OCI-LY3 (cell line): ENCODE measurements around the gene OR2W1.
A peak's percentile ranks its signal among the peaks of the same experiment; 100 is the strongest.

Experiments used
- H2AFZ ChIP-seq: fragments of 200-600, 300-600 bp; shearing (Covaris generic); 2 replicates; pipeline ENCODE4 v1.6.0; 2014; ENCODE audit warnings: antibody characterized with exemption, low read depth, low read length
- H3K27ac ChIP-seq: fragments of 200-600, 300-600 bp; sonication (generic); 2 replicates; pipeline ENCODE4 v1.5.1; 2014; ENCODE audit warnings: mild to moderate bottlenecking, low read length, moderate library complexity, mixed read lengths
- H3K27me3 ChIP-seq: fragments of 200-600, 300-600 bp; sonication (generic); 2 replicates; pipeline ENCODE4 v1.6.1; 2014; ENCODE audit warnings: low read depth, low read length, mixed read lengths
- H3K36me3 ChIP-seq: fragments of 200-600, 300-600 bp; sonication (generic); replicated peaks from 2 replicates; pipeline ENCODE3; 2014; ENCODE audit warnings: low read depth, low read length, mixed read lengths
- H3K4me1 ChIP-seq: fragments of 300-600, 200-600 bp; sonication (generic); 2 replicates; pipeline ENCODE4 v1.6.1; 2014; ENCODE audit warnings: low read length, mixed read lengths
- H3K4me2 ChIP-seq: fragments of 200-600, 300-600 bp; sonication (generic); 2 replicates; pipeline ENCODE4 v1.6.1; 2014; ENCODE audit warnings: low read length, mixed read lengths
- H3K4me3 ChIP-seq: fragments of 300-600, 200-600 bp; sonication (generic); 2 replicates; pipeline ENCODE4 v1.5.1; 2014; ENCODE audit warnings: antibody characterized with exemption, mild to moderate bottlenecking, low read length, moderate library complexity
- H3K79me2 ChIP-seq: fragments of 300-600, 200-600 bp; shearing (Covaris generic); 2 replicates; pipeline ENCODE4 v1.6.1; 2014; ENCODE audit warnings: mild to moderate bottlenecking, low read length, mixed read lengths
- H3K9ac ChIP-seq: fragments of 300-600, 200-600 bp; shearing (Covaris generic); 2 replicates; pipeline ENCODE4 v1.6.0; 2014; ENCODE audit warnings: mild to moderate bottlenecking, low read length, moderate library complexity
- H3K9me3 ChIP-seq: fragments of 200-600, 300-600 bp; shearing (Covaris generic); 2 replicates; pipeline ENCODE4 v1.6.1; 2014; ENCODE audit warnings: low read length, mixed read lengths; ENCODE audit not compliant: insufficient read depth
- H4K20me1 ChIP-seq: fragments of 200-600, 300-600 bp; sonication (generic); 2 replicates; pipeline ENCODE4 v1.6.1; 2016; ENCODE audit warnings: low read length, mixed read lengths; ENCODE audit not compliant: insufficient read depth
- EZH2phosphoT487 ChIP-seq: fragments of 200-600 bp; shearing (Covaris generic); IDR thresholded peaks from 2 replicates; pipeline ENCODE4 v1.6.1; 2018; ENCODE audit warnings: antibody characterized with exemption, mixed run types, low read depth
- TF ChIP-seq, protein P1 (sequence below): fragments of 200-600, 300-600 bp; sonication (generic); IDR thresholded peaks from 2 replicates; pipeline ENCODE4 v1.5.1; 2014; ENCODE audit warnings: antibody characterized with exemption, low read length, low read depth

Gene OR2W1

DNA sequence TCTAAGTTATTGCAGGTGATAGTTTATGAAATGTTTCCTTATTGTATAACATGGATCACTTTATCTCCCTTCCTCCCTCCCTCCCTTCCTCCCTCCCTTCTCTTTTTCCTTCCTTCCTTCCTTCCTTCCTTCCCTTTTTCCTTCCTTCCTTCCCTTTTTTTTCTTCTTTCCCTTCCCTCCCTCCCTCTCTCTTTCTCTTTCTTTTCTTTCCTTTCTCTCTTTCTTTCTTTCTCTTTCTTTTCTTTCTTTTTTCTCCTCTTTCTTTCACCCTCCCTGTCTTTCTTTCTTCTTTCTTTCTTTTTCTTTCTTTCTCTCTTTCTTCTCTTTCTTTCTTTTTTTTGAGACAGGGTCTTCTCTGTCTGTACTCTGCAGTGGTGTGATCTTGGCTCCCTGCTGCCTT, 36.3 kb upstream of the OR2W1 start:
- Histone ChIP-seq H3K36me3 (no peaks in the 10 kb centered on the region), H3K9me3 (no peaks in the 10 kb centered on the region), H3K27me3 (no peaks in the 10 kb centered on the region), H3K4me1 (no peaks in the 10 kb centered on the region), H2AFZ (no peak overlapping the region), H4K20me1 (no peaks in the 10 kb centered on the region), H3K4me3 (no peak overlapping the region), H3K27ac (no peak overlapping the region), H3K4me2 (no peak overlapping the region), H3K9ac (no peak overlapping the region), H3K79me2 (no peaks in the 10 kb centered on the region)
- TF ChIP-seq, protein P1, sequence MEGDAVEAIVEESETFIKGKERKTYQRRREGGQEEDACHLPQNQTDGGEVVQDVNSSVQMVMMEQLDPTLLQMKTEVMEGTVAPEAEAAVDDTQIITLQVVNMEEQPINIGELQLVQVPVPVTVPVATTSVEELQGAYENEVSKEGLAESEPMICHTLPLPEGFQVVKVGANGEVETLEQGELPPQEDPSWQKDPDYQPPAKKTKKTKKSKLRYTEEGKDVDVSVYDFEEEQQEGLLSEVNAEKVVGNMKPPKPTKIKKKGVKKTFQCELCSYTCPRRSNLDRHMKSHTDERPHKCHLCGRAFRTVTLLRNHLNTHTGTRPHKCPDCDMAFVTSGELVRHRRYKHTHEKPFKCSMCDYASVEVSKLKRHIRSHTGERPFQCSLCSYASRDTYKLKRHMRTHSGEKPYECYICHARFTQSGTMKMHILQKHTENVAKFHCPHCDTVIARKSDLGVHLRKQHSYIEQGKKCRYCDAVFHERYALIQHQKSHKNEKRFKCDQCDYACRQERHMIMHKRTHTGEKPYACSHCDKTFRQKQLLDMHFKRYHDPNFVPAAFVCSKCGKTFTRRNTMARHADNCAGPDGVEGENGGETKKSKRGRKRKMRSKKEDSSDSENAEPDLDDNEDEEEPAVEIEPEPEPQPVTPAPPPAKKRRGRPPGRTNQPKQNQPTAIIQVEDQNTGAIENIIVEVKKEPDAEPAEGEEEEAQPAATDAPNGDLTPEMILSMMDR = no peak
- TF ChIP-seq EZH2phosphoT487 = no peak

DNA sequence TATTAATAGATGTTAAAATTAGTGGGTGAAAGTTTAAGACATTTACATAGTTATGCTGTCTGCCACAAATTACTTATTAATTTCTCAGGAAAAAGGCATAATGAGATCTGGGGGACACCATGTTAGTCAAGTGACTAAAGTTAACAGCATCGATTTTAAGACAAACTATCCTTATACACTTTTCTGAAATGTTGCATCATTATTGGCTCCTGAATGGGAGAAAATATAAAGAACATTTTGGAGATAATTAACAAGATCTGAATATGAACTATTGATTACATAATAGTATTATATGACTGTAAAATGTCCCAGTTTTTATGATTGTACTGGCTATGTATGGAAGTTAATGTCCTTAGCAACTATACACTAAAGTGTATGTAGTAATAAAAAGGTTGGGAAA, 34.2 kb upstream of the OR2W1 start:
- H3K4me2 ChIP-seq = no peak overlapping the region
- no peak overlapping the region for H3K27ac ChIP-seq
- no peaks in the 10 kb centered on the region for H4K20me1 ChIP-seq
- no peak overlapping the region for H3K9ac ChIP-seq
- H3K4me3 ChIP-seq = no peak overlapping the region
- H3K36me3 ChIP-seq = no peaks in the 10 kb centered on the region
- H3K79me2 ChIP-seq = no peaks in the 10 kb centered on the region
- no peaks in the 10 kb centered on the region for H3K9me3 ChIP-seq
- H3K27me3 ChIP-seq = no peaks in the 10 kb centered on the region
- no peaks in the 10 kb centered on the region for H3K4me1 ChIP-seq
- TF ChIP-seq EZH2phosphoT487 = no peak
- TF ChIP-seq, protein P1 = no peak
- H2AFZ ChIP-seq = no peak overlapping the region

DNA sequence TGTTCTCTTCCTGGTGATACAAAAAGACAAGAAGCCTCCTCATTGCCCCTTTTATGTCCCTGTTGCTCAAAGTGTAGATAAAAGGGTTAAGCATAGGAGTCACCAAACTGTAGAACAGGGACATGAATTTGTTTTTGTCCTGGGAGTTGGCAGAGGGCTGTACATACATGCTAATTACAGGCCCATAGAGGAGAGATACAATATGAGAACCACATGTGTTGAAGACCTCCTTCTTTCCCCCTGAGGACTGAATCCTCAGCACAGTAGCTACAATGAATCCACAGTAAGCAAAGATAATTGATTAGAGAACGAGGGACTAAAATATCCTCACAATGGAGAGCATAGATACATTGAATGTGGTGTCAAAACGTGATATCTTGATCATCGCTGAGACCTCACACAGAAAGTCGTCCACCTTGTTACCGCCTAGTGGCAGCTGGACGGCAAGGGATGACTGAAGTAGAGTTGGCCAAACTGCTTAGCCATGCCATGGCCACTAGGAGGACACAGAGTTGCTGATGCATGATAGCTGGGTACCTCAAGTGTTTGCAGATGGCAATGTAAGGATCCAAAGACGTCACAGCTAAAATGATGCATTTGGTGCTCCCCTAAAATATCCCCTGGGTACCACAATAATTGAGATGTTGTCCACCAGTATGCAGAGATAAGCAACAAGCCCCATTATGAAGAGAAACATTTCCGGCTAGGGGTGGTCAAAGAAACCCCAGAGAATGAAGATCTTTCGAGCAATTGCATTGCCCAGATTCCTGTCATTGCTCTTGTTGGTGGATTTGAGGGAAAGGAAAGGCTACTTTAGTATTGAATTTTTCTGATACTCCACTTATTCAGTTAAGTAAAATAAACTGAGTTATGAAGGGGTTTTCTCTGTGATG, 27.1 kb upstream of the OR2W1 start:
- Histone ChIP-seq H3K36me3 (no peaks in the 10 kb centered on the region), H4K20me1 (no peaks in the 10 kb centered on the region), H3K9me3 (no peaks in the 10 kb centered on the region), H3K4me1 (no peaks in the 10 kb centered on the region), H3K9ac (no peak overlapping the region), H3K79me2 (no peaks in the 10 kb centered on the region), H3K27me3 (no peaks in the 10 kb centered on the region), H2AFZ (no peak overlapping the region), H3K27ac (no peak overlapping the region), H3K4me2 (no peak overlapping the region), H3K4me3 (no peak overlapping the region)
- no peak for TF ChIP-seq EZH2phosphoT487
- TF ChIP-seq, protein P1 = peak; percentile 18

DNA sequence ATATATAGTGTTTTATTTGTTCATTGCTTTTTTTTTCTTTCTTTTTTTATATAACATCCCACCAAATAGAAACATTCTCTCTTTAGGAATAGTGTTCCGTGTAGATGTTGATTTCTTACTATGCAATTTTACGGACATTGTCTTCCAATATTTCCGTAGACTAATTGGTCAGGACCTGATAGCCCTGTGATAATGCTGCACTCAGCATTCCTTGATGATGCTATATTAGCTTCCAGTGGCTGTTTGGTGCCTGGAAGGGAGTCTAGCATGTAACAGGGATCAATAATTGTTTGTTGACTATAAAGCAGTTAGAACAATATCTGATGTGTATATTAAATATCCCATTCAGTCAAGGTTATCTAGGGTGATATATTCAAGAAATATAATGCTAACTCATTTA, 6.7 kb upstream of the OR2W1 start:
- Histone ChIP-seq H3K4me1 (peaks cover 24% of the 10 kb centered on the region), H3K9ac (no peak overlapping the region), H3K27me3 (no peaks in the 10 kb centered on the region), H3K4me3 (no peak overlapping the region), H3K9me3 (no peaks in the 10 kb centered on the region), H2AFZ (no peak overlapping the region), H3K27ac (no peak overlapping the region), H4K20me1 (no peaks in the 10 kb centered on the region), H3K4me2 (no peak overlapping the region), H3K36me3 (peaks cover 3% of the 10 kb centered on the region), H3K79me2 (no peaks in the 10 kb centered on the region)
- TF ChIP-seq EZH2phosphoT487 = no peak
- TF ChIP-seq, protein P1 = no peak
